Suppressor macrophage treated with lipopolysaccharide for 4 hours (primary cell): ENCODE results near the gene SPAG17.
A peak's percentile ranks its signal among the peaks of the same experiment; 100 is the strongest.

ENCODE experiments used
- DNase-seq: peaks from one replicate; pipeline ENCODE4 v3.0.0-alpha.2; 2020

SPAG17 gene

GRCh38 chr1:118159569-118159968, 25.5 kb downstream of the SPAG17 start:
- no peak for DNase-seq

- no peak for DNase-seq
Observed at GRCh38 chr1:118158924-118159323, 26.1 kb downstream of the SPAG17 start.

- DNase-seq = no peak
Observed at GRCh38 chr1:118157506-118157905, 27.5 kb downstream of the SPAG17 start.

- no peak for DNase-seq
Observed at GRCh38 chr1:118155106-118155505, 29.9 kb downstream of the SPAG17 start.

GRCh38 chr1:118154220-118154619, 30.8 kb downstream of the SPAG17 start:
- no peak for DNase-seq

- peak; percentile 63 for DNase-seq
Observed at GRCh38 chr1:118151312-118151937, 33.6 kb downstream of the SPAG17 start.

- DNase-seq = no peak
Observed at GRCh38 chr1:118149799-118150198, 35.2 kb downstream of the SPAG17 start.

GRCh38 chr1:118148034-118148433, 37.0 kb downstream of the SPAG17 start:
- DNase-seq = no peak

GRCh38 chr1:118147522-118147921, 37.5 kb downstream of the SPAG17 start:
- no peak for DNase-seq

GRCh38 chr1:118145721-118146120, 39.3 kb downstream of the SPAG17 start:
- DNase-seq = no peak

- DNase-seq = no peak
Observed at GRCh38 chr1:118144684-118145083, 40.3 kb downstream of the SPAG17 start.

- DNase-seq = no peak
Observed at GRCh38 chr1:118143831-118144230, 41.2 kb downstream of the SPAG17 start.

GRCh38 chr1:118143121-118143520, 41.9 kb downstream of the SPAG17 start:
- no peak for DNase-seq

GRCh38 chr1:118142546-118142945, 42.5 kb downstream of the SPAG17 start:
- DNase-seq = no peak

GRCh38 chr1:118137900-118138299, 47.1 kb downstream of the SPAG17 start:
- no peak for DNase-seq

- DNase-seq = peak; percentile 69
Observed at GRCh38 chr1:118136187-118136941, 48.7 kb downstream of the SPAG17 start.

- no peak for DNase-seq
Observed at GRCh38 chr1:118132000-118132399, 53.0 kb downstream of the SPAG17 start.

- DNase-seq = no peak
Observed at GRCh38 chr1:118128761-118129160, 56.3 kb downstream of the SPAG17 start.

- DNase-seq = no peak
Observed at GRCh38 chr1:118124064-118124463, 61.0 kb downstream of the SPAG17 start.

- no peak for DNase-seq
Observed at GRCh38 chr1:118123116-118123839, 61.8 kb downstream of the SPAG17 start.

- no peak for DNase-seq
Observed at GRCh38 chr1:118122234-118123004, 62.6 kb downstream of the SPAG17 start.

GRCh38 chr1:118118873-118119463, 66.1 kb downstream of the SPAG17 start:
- DNase-seq = no peak

GRCh38 chr1:118118469-118118868, 66.6 kb downstream of the SPAG17 start:
- DNase-seq = no peak
